A549 (cell line): ENCODE results near the gene HSD3B7. TPM values are rescaled to one million over a fixed set of nuclear protein-coding genes. Genes with fewer than 3 reads are reported as not detected.

Source experiments
- ATAC-seq, 2 experiments: fragments of 200-7000 bp in 1 of 2; fragments of >200 bp in 1 of 2; cut with Nextera tagmentation in 1 of 2; cut with Tn5 transposase in 1 of 2; 3 replicates each; pipeline versions ENCODE4 v1.8.0 to v1.9.1; 2018 to 2020; ENCODE audit warnings: mild to moderate bottlenecking in 1 of 2, moderate library complexity in 1 of 2
- CTCF ChIA-PET: fragments of 300-600 bp; sonication (Branson Sonifier 250); formaldehyde crosslinking; extraction: SDS; loops from one replicate; lab custom pipeline; 2021; ENCODE audit warnings: antibody characterized with exemption, inconsistent platforms; lab: Yijun Ruan, JAX
- POLR2A ChIA-PET: fragments of 350-600 bp; formaldehyde crosslinking; extraction: SDS; loops from one replicate; lab custom pipeline; 2021; ENCODE audit warnings: antibody characterized with exemption, inconsistent platforms; lab: Yijun Ruan, JAX
- DNase-seq, 2 experiments: peaks; one replicate each; pipeline versions ENCODE4 v3.0.0 to v3.0.0-alpha.2; 2011 to 2016; ENCODE audit warnings: low read depth in 1 of 2, low spot score in 1 of 2
- FAIRE-seq: peaks from 2 replicates; lab custom pipeline; 2011; peaks lifted over from hg19 to GRCh38; lab: Jason Lieb, UNC
- H3K27ac ChIP-seq, 2 experiments: fragments of >200 bp; sonication (Bioruptor Twin); formaldehyde crosslinking; 3 replicates each; pipeline ENCODE4 v1.5.1; 2016 to 2017
- H3K4me1 ChIP-seq: fragments of >200 bp; sonication (Bioruptor Twin); formaldehyde crosslinking; 3 replicates; pipeline ENCODE4 v1.6.1; 2016
- H3K4me2 ChIP-seq: fragments of >200 bp; sonication (Bioruptor Twin); formaldehyde crosslinking; 3 replicates; pipeline ENCODE4 v1.6.1; 2016
- H3K4me3 ChIP-seq: fragments of >200 bp; sonication (Bioruptor Twin); formaldehyde crosslinking; 3 replicates; pipeline ENCODE4 v1.5.1; 2016
- H3K9me3 ChIP-seq: fragments of >200 bp; sonication (Bioruptor Twin); formaldehyde crosslinking; 3 replicates; pipeline ENCODE4 v1.6.1; 2016
- BCL3 ChIP-seq: fragments of >200 bp; sonication (Bioruptor Twin); formaldehyde crosslinking; IDR thresholded peaks from 3 replicates; pipeline ENCODE4 v1.6.1; 2016
- HOXB13 ChIP-seq: fragments of 250-450 bp; sonication (Bioruptor Pico); IDR thresholded peaks from 2 replicates; pipeline ENCODE4 v1.5.0; 2020; ENCODE audit warnings: low read depth, mild to moderate bottlenecking, moderate library complexity
- JUN ChIP-seq, 2 experiments: fragments of >200 bp; sonication (Bioruptor Twin); formaldehyde crosslinking; IDR thresholded peaks; 2 replicates in 1 of 2; 3 replicates in 1 of 2; pipeline ENCODE4 v1.6.1; 2016 to 2017
- JUNB ChIP-seq: fragments of >200 bp; sonication (Bioruptor Twin); formaldehyde crosslinking; IDR thresholded peaks from 2 replicates; pipeline ENCODE4 v1.6.1; 2016
- MAZ ChIP-seq: fragments of 150-350 bp; IDR thresholded peaks from 2 replicates; pipeline ENCODE4 v1.6.1; 2014; ENCODE audit warnings: antibody characterized with exemption, low read depth, low read length, borderline replicate concordance
- MYC ChIP-seq: IDR thresholded peaks from 2 replicates; pipeline ENCODE4 v1.6.1; 2012; ENCODE audit warnings: mild to moderate bottlenecking, inconsistent platforms, low read length, improper control_type of control experiment, borderline replicate concordance
- PHF8 ChIP-seq: fragments of 200-600 bp; sonication (generic); IDR thresholded peaks from 2 replicates; pipeline ENCODE4 v1.6.1; 2016; ENCODE audit warnings: low read depth, mild to moderate bottlenecking, antibody characterized with exemption, moderate library complexity, borderline replicate concordance
- POLR2AphosphoS2 ChIP-seq: conservative IDR thresholded peaks from 2 replicates; pipeline ENCODE4 v1.6.1; 2012; ENCODE audit warnings: low read length, improper control_type of control experiment, inconsistent platforms
- ZFP36 ChIP-seq: fragments of 450-650 bp; IDR thresholded peaks from 2 replicates; pipeline ENCODE4 v1.6.1; 2014; ENCODE audit warnings: borderline replicate concordance; ENCODE audit not compliant: partially characterized antibody
- WGBS: methylation state at CpG from one replicate; pipeline ENCODE4 v1.1.6; 2017; ENCODE audit errors: missing lambda C conversion rate; 5-methylcytosine and 5-hydroxymethylcytosine counted together
- polyA plus RNA-seq, 4 experiments: library from polyadenylated mRNA; depleted of rRNA in 3 of 4; stranded (reverse); fragments of >200 nt; fragmentation: RNase III in 1 of 4; extraction: RNeasy Plus Mini Kit Qiagen cat#74134 plus additional on column Dnase treatment in 1 of 4; gene quantifications; 2 replicates in 3 of 4; 3 replicates in 1 of 4; pipeline ENCODE4 v1.2.3, GENCODE V29; 2011 to 2017
- small RNA-seq, 6 experiments: library from RNA; depleted of rRNA; stranded (forward); fragments of <200 nt; gene quantifications; one replicate each; pipeline ENCODE3, GENCODE V24; 2012

HSD3B7 gene
- polyA plus RNA-seq, 2 of the 4 experiments (the other 2 are of a cell fraction): 10.5 to 19.7 TPM

- peak; percentile 80 to 87 for ATAC-seq
- H3K9me3 ChIP-seq: no peaks in the 10 kb centered on the region
- 0 out of 2 replicates have a peak, but pooled peaks have one; percentile 18 for TF ChIP-seq MYC
- TF ChIP-seq POLR2AphosphoS2: no peak
- TF ChIP-seq, all 56 proteins: peak for 1
- H3K4me3 ChIP-seq: peak overlapping the region; percentile 72
- ChIA-PET POLR2A (interaction anchor here (1.4 to 1.9 kb wide), 5 partner anchors 35 to 108 kb away, joined by 3 to 19 read pairs (median 4); partner anchors contain the start of genes ZNF646 and ZNF668), CTCF (interaction anchor here (1.4 to 6.5 kb wide), 2 partner anchors 49 to 76 kb away, joined by 3 to 49 read pairs; partner anchors contain the start of genes HSD3B7 and SETD1A)
- DNase-seq (peak; percentile 82 to 97), FAIRE-seq (no peak)
- peak overlapping the region; percentile 83 for H3K4me2 ChIP-seq
- peak overlapping the region; percentile 85 to 95 for H3K27ac ChIP-seq
- WGBS: 4% methylated on average over 37 of the region's 47 CpGs
- H3K4me1 ChIP-seq: peaks cover 8% of the 10 kb centered on the region; the same call in 1 of the 3 replicates
Observed at GRCh38 chr16:31033709-31034492, 48.9 kb downstream of the HSD3B7 start.

DNA sequence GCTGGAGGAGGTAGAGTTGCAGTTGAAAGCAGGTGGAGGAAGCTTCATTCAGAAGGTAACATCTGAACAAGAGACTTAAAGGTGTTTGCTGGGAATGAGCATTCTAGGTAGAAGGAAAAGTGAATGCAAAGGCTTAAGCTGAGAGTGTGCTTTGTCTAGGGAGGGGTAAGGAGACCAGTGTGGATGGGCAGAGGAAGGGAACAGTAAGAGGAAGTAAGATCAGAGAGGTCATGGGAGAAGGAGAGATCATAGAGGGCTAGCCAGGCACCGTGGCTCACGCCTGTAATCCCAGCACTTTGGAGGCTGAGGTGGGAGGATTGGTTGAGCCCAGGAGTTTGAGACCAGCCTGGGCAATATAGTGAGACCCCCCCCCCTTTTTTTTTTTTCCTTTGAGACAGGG, 51.7 kb downstream of the HSD3B7 start:
- no peak overlapping the region for H3K4me2 ChIP-seq
- no peak overlapping the region for H3K4me3 ChIP-seq
- ATAC-seq (no peak), FAIRE-seq (no peak), DNase-seq (no peak)
- no peaks in the 10 kb centered on the region for H3K9me3 ChIP-seq
- POLR2A ChIA-PET: interaction anchor here (0.8 kb wide), 1 partner anchor 40 kb away, joined by 3 read pairs; no protein-coding TSS in a partner anchor
- TF ChIP-seq BCL3 (no peak), JUN (IDR thresholded peaks at IDR 0.05) (no peak), MAZ (no peak), PHF8 (no peak), ZFP36 (no peak), JUNB (no peak), HOXB13 (CRISPR knock-in tag) (no peak)
- TF ChIP-seq, all 56 proteins: peak for 0
- CTCF ChIA-PET: interaction anchor here (0.6 to 6.5 kb wide), 2 partner anchors 25 to 52 kb away, joined by 3 to 49 read pairs; partner anchors contain the start of gene HSD3B7
- Histone ChIP-seq H3K4me1 (peaks cover 8% of the 10 kb centered on the region; the same call in 1 of the 3 replicates), H3K27ac (no peak overlapping the region)
- WGBS: 86% methylated on average over 2 of the region's 2 CpGs

Small RNAs within 50 kb of the gene (small RNA-seq; reads per million reads assigned to genes)
- gene AC135048.1: 0 reads per million in 6 experiments

Other genes starting within 250 kb of the HSD3B7 start
- gene PHKG2, start 236.8 kb upstream of the HSD3B7 start, polyA plus RNA-seq (2011; rRNA removed): 28.0 and 30.0 TPM in 2 replicates
- 37.1 to 42.0 TPM (median 37.3 TPM) in 3 replicates for gene PHKG2, start 236.8 kb upstream of the HSD3B7 start, polyA plus RNA-seq (2017; fragmentation: RNase III; extraction: RNeasy Plus Mini Kit Qiagen cat#74134 plus additional on column Dnase treatment)
- 3.5 and 4.5 TPM in 2 replicates for gene CFAP119, start 223.1 kb upstream of the HSD3B7 start, polyA plus RNA-seq (2011; rRNA removed)
- 7.7 to 9.9 TPM (median 9.5 TPM) in 3 replicates for gene CFAP119, start 223.1 kb upstream of the HSD3B7 start, polyA plus RNA-seq (2017; fragmentation: RNase III; extraction: RNeasy Plus Mini Kit Qiagen cat#74134 plus additional on column Dnase treatment)
- 66.1 and 88.8 TPM in 2 replicates for gene RNF40, start 222.9 kb upstream of the HSD3B7 start, polyA plus RNA-seq (2011; rRNA removed)
- gene RNF40, start 222.9 kb upstream of the HSD3B7 start, polyA plus RNA-seq (2017; fragmentation: RNase III; extraction: RNeasy Plus Mini Kit Qiagen cat#74134 plus additional on column Dnase treatment): 63.9 to 69.9 TPM (median 66.4 TPM) in 3 replicates
- 5.9 and 7.5 TPM in 2 replicates for gene ZNF629, start 198.0 kb upstream of the HSD3B7 start, polyA plus RNA-seq (2011; rRNA removed)
- 12.3 to 13.7 TPM (median 13.6 TPM) in 3 replicates for gene ZNF629, start 198.0 kb upstream of the HSD3B7 start, polyA plus RNA-seq (2017; fragmentation: RNase III; extraction: RNeasy Plus Mini Kit Qiagen cat#74134 plus additional on column Dnase treatment)
- 9.5 and 10.8 TPM in 2 replicates for gene BCL7C, start 91.1 kb upstream of the HSD3B7 start, polyA plus RNA-seq (2011; rRNA removed)
- 12.9 to 13.9 TPM (median 13.6 TPM) in 3 replicates for gene BCL7C, start 91.1 kb upstream of the HSD3B7 start, polyA plus RNA-seq (2017; fragmentation: RNase III; extraction: RNeasy Plus Mini Kit Qiagen cat#74134 plus additional on column Dnase treatment)
- 0.13 and 0.44 TPM in 2 replicates for gene CTF1, start 88.6 kb upstream of the HSD3B7 start, polyA plus RNA-seq (2011; rRNA removed)
- 0.16 to 0.30 TPM (median 0.23 TPM) in 3 replicates for gene CTF1, start 88.6 kb upstream of the HSD3B7 start, polyA plus RNA-seq (2017; fragmentation: RNase III; extraction: RNeasy Plus Mini Kit Qiagen cat#74134 plus additional on column Dnase treatment)
- gene FBXL19, start 61.6 kb upstream of the HSD3B7 start, polyA plus RNA-seq (2011; rRNA removed): 5.6 and 7.0 TPM in 2 replicates
- gene FBXL19, start 61.6 kb upstream of the HSD3B7 start, polyA plus RNA-seq (2017; fragmentation: RNase III; extraction: RNeasy Plus Mini Kit Qiagen cat#74134 plus additional on column Dnase treatment): 15.5 to 21.5 TPM (median 18.3 TPM) in 3 replicates
- 14.1 and 17.3 TPM in 2 replicates for gene ORAI3, start 36.1 kb upstream of the HSD3B7 start, polyA plus RNA-seq (2011; rRNA removed)
- 7.1 to 11.8 TPM (median 10.5 TPM) in 3 replicates for gene ORAI3, start 36.1 kb upstream of the HSD3B7 start, polyA plus RNA-seq (2017; fragmentation: RNase III; extraction: RNeasy Plus Mini Kit Qiagen cat#74134 plus additional on column Dnase treatment)
- 2.0 and 3.8 TPM in 2 replicates for gene SETD1A, start 27.5 kb upstream of the HSD3B7 start, polyA plus RNA-seq (2011; rRNA removed)
- gene SETD1A, start 27.5 kb upstream of the HSD3B7 start, polyA plus RNA-seq (2017; fragmentation: RNase III; extraction: RNeasy Plus Mini Kit Qiagen cat#74134 plus additional on column Dnase treatment): 15.7 to 22.6 TPM (median 21.2 TPM) in 3 replicates
- 2.6 and 2.7 TPM in 2 replicates for gene STX1B, start 25.4 kb downstream of the HSD3B7 start, polyA plus RNA-seq (2011; rRNA removed)
- 2.4 to 4.4 TPM (median 2.8 TPM) in 3 replicates for gene STX1B, start 25.4 kb downstream of the HSD3B7 start, polyA plus RNA-seq (2017; fragmentation: RNase III; extraction: RNeasy Plus Mini Kit Qiagen cat#74134 plus additional on column Dnase treatment)
- 37.0 and 39.7 TPM in 2 replicates for gene STX4, start 48.4 kb downstream of the HSD3B7 start, polyA plus RNA-seq (2011; rRNA removed)
- gene STX4, start 48.4 kb downstream of the HSD3B7 start, polyA plus RNA-seq (2017; fragmentation: RNase III; extraction: RNeasy Plus Mini Kit Qiagen cat#74134 plus additional on column Dnase treatment): 67.9 to 79.5 TPM (median 73.9 TPM) in 3 replicates
- 3.9 and 4.7 TPM in 2 replicates for gene ZNF668, start 89.0 kb downstream of the HSD3B7 start, polyA plus RNA-seq (2011; rRNA removed)
- 9.8 to 10.7 TPM (median 10.7 TPM) in 3 replicates for gene ZNF668, start 89.0 kb downstream of the HSD3B7 start, polyA plus RNA-seq (2017; fragmentation: RNase III; extraction: RNeasy Plus Mini Kit Qiagen cat#74134 plus additional on column Dnase treatment)
- gene ZNF646, start 89.2 kb downstream of the HSD3B7 start, polyA plus RNA-seq (2011; rRNA removed): 3.0 and 4.3 TPM in 2 replicates
- 7.8 to 9.1 TPM (median 8.2 TPM) in 3 replicates for gene ZNF646, start 89.2 kb downstream of the HSD3B7 start, polyA plus RNA-seq (2017; fragmentation: RNase III; extraction: RNeasy Plus Mini Kit Qiagen cat#74134 plus additional on column Dnase treatment)
- 0.78 and 0.79 TPM in 2 replicates for gene PRSS53, start 103.7 kb downstream of the HSD3B7 start, polyA plus RNA-seq (2011; rRNA removed)
- 1.2 to 1.7 TPM (median 1.5 TPM) in 3 replicates for gene PRSS53, start 103.7 kb downstream of the HSD3B7 start, polyA plus RNA-seq (2017; fragmentation: RNase III; extraction: RNeasy Plus Mini Kit Qiagen cat#74134 plus additional on column Dnase treatment)
- gene VKORC1, start 109.6 kb downstream of the HSD3B7 start, polyA plus RNA-seq (2011; rRNA removed): 101 and 136 TPM in 2 replicates
- gene VKORC1, start 109.6 kb downstream of the HSD3B7 start, polyA plus RNA-seq (2017; fragmentation: RNase III; extraction: RNeasy Plus Mini Kit Qiagen cat#74134 plus additional on column Dnase treatment): 83.6 to 97.6 TPM (median 94.2 TPM) in 3 replicates
- 20.7 and 22.1 TPM in 2 replicates for gene BCKDK, start 123.2 kb downstream of the HSD3B7 start, polyA plus RNA-seq (2011; rRNA removed)
- gene BCKDK, start 123.2 kb downstream of the HSD3B7 start, polyA plus RNA-seq (2017; fragmentation: RNase III; extraction: RNeasy Plus Mini Kit Qiagen cat#74134 plus additional on column Dnase treatment): 35.1 to 36.7 TPM (median 36.4 TPM) in 3 replicates
- gene KAT8, start 132.5 kb downstream of the HSD3B7 start, polyA plus RNA-seq (2011; rRNA removed): 42.2 and 52.9 TPM in 2 replicates
- 34.0 to 38.3 TPM (median 34.4 TPM) in 3 replicates for gene KAT8, start 132.5 kb downstream of the HSD3B7 start, polyA plus RNA-seq (2017; fragmentation: RNase III; extraction: RNeasy Plus Mini Kit Qiagen cat#74134 plus additional on column Dnase treatment)
- gene PRSS8, start 150.5 kb downstream of the HSD3B7 start, polyA plus RNA-seq (2011; rRNA removed): 0.04 and 0.08 TPM in 2 replicates
- gene PRSS8, start 150.5 kb downstream of the HSD3B7 start, polyA plus RNA-seq (2017; fragmentation: RNase III; extraction: RNeasy Plus Mini Kit Qiagen cat#74134 plus additional on column Dnase treatment): 0.09 to 0.21 TPM (median 0.15 TPM) in 3 replicates
- gene PRSS36, start 164.9 kb downstream of the HSD3B7 start, polyA plus RNA-seq (2011; rRNA removed): 0.41 TPM in 1 of 2 replicates, not detected in the other
- 0.55 to 0.75 TPM (median 0.55 TPM) in 3 replicates for gene PRSS36, start 164.9 kb downstream of the HSD3B7 start, polyA plus RNA-seq (2017; fragmentation: RNase III; extraction: RNeasy Plus Mini Kit Qiagen cat#74134 plus additional on column Dnase treatment)
- 168 and 224 TPM in 2 replicates for gene FUS, start 194.9 kb downstream of the HSD3B7 start, polyA plus RNA-seq (2011; rRNA removed)
- 740 to 780 TPM (median 745 TPM) in 3 replicates for gene FUS, start 194.9 kb downstream of the HSD3B7 start, polyA plus RNA-seq (2017; fragmentation: RNase III; extraction: RNeasy Plus Mini Kit Qiagen cat#74134 plus additional on column Dnase treatment)
- 16.1 and 20.0 TPM in 2 replicates for gene PYCARD, start 217.6 kb downstream of the HSD3B7 start, polyA plus RNA-seq (2011; rRNA removed)
- 26.4 to 32.2 TPM (median 30.1 TPM) in 3 replicates for gene PYCARD, start 217.6 kb downstream of the HSD3B7 start, polyA plus RNA-seq (2017; fragmentation: RNase III; extraction: RNeasy Plus Mini Kit Qiagen cat#74134 plus additional on column Dnase treatment)
- not detected in 2 replicates for gene TRIM72, start 228.9 kb downstream of the HSD3B7 start, polyA plus RNA-seq (2011; rRNA removed)
- gene TRIM72, start 228.9 kb downstream of the HSD3B7 start, polyA plus RNA-seq (2017; fragmentation: RNase III; extraction: RNeasy Plus Mini Kit Qiagen cat#74134 plus additional on column Dnase treatment): 0.04 TPM in 1 of 3 replicates, not detected in the others
- not detected in 2 replicates for gene PYDC1, start 231.9 kb downstream of the HSD3B7 start, polyA plus RNA-seq (2011; rRNA removed)
- gene PYDC1, start 231.9 kb downstream of the HSD3B7 start, polyA plus RNA-seq (2017; fragmentation: RNase III; extraction: RNeasy Plus Mini Kit Qiagen cat#74134 plus additional on column Dnase treatment): not detected in 3 replicates